HG03342 (cell line): Measurements from ENCODE around the gene GABBR2.

Source experiments
- ATAC-seq: cut with Tn5 transposase; IDR thresholded peaks from one replicate; pipeline ENCODE4 v1.9.1; 2021; ENCODE audit warnings: mild to moderate bottlenecking, moderate library complexity; ENCODE audit not compliant: unreplicated experiment

Gene GABBR2

GRCh38 chr9:98721643-98722042, 12.9 kb upstream of the GABBR2 start:
- no peak for ATAC-seq

- ATAC-seq, result no peak
Observed at GRCh38 chr9:98720402-98720801, 11.7 kb upstream of the GABBR2 start.

GRCh38 chr9:98719055-98719454, 10.3 kb upstream of the GABBR2 start:
- no peak for ATAC-seq

GRCh38 chr9:98714833-98715232, 6.1 kb upstream of the GABBR2 start:
- ATAC-seq, result no peak

- no peak for ATAC-seq
Observed at GRCh38 chr9:98712987-98713386, 4.3 kb upstream of the GABBR2 start.

- ATAC-seq, result no peak
Observed at GRCh38 chr9:98709968-98710965, 1.5 kb upstream of the GABBR2 start.

- ATAC-seq, result no peak
Observed at GRCh38 chr9:98708103-98708932, 417 bp downstream of the GABBR2 start.

- no peak for ATAC-seq
Observed at GRCh38 chr9:98707166-98708102, 1.3 kb downstream of the GABBR2 start.

- ATAC-seq, result no peak
Observed at GRCh38 chr9:98706651-98707165, 2.0 kb downstream of the GABBR2 start.

GRCh38 chr9:98702835-98703380, 5.8 kb downstream of the GABBR2 start:
- ATAC-seq, result no peak

- no peak for ATAC-seq
Observed at GRCh38 chr9:98702340-98702739, 6.4 kb downstream of the GABBR2 start.

GRCh38 chr9:98701576-98701975, 7.2 kb downstream of the GABBR2 start:
- no peak for ATAC-seq

GRCh38 chr9:98700801-98701200, 7.9 kb downstream of the GABBR2 start:
- ATAC-seq, result no peak

- ATAC-seq, result no peak
Observed at GRCh38 chr9:98698856-98699255, 9.9 kb downstream of the GABBR2 start.

- no peak for ATAC-seq
Observed at GRCh38 chr9:98694943-98695342, 13.8 kb downstream of the GABBR2 start.

GRCh38 chr9:98692392-98692791, 16.3 kb downstream of the GABBR2 start:
- no peak for ATAC-seq

GRCh38 chr9:98691890-98692289, 16.8 kb downstream of the GABBR2 start:
- ATAC-seq, result no peak

GRCh38 chr9:98690686-98691085, 18.0 kb downstream of the GABBR2 start:
- no peak for ATAC-seq

GRCh38 chr9:98688710-98689495, 19.8 kb downstream of the GABBR2 start:
- no peak for ATAC-seq
